Ishikawa (cell line): ENCODE results near the gene LSM5.

ENCODE experiments used
- CEBPB ChIP-seq: IDR thresholded peaks from 2 replicates; pipeline ENCODE4 v1.6.1; 2012
- EGR1 ChIP-seq: IDR thresholded peaks from 2 replicates; pipeline ENCODE4 v1.6.1; 2012
- EP300 ChIP-seq: IDR thresholded peaks from 2 replicates; pipeline ENCODE4 v1.6.1; 2012; ENCODE audit warnings: borderline replicate concordance
- RAD21 ChIP-seq: IDR thresholded peaks from 2 replicates; pipeline ENCODE4 v1.6.1; 2012; ENCODE audit warnings: low read depth
- REST ChIP-seq: IDR thresholded peaks from 2 replicates; pipeline ENCODE4 v1.6.1; 2012; ENCODE audit warnings: low read depth, mild to moderate bottlenecking
- TAF1 ChIP-seq: IDR thresholded peaks from 2 replicates; pipeline ENCODE4 v1.6.1; 2012; ENCODE audit warnings: low read depth, mild to moderate bottlenecking
- TCF12 ChIP-seq: IDR thresholded peaks from 2 replicates; pipeline ENCODE4 v1.6.1; 2012; ENCODE audit warnings: low read depth
- TEAD4 ChIP-seq: IDR thresholded peaks from 2 replicates; pipeline ENCODE4 v1.6.1; 2012
- YY1 ChIP-seq: IDR thresholded peaks from 2 replicates; pipeline ENCODE4 v1.6.1; 2012; ENCODE audit warnings: low read depth

DNA sequence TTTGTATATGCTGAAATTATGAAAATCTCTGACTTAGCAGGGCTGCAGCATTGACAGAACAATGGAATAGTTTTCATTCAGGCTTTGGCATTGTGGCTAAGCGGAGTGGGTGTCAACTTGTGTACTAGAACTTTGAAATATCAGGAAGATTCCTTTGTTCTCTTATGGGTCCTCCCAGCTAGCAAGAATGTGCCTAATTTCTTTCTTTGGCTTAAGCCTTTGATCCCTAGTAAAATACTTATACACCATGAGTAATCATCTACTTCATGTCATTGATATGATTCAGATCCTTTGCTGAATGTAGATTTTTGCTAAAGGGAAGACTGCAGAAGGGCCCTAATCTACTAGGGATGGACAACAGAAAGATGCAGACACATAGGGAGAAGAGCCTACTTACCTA is 11.3 kb upstream of the LSM5 start:
- TF ChIP-seq YY1 (no peak), EP300 (no peak), REST (no peak), CEBPB (no peak), TAF1 (no peak), TCF12 (no peak), EGR1 (no peak), RAD21 (no peak), TEAD4 (no peak)
